Stimulated activated CD4-positive, alpha-beta T cell treated with anti-CD3 and anti-CD28 coated beads, Interleukin-2, amount 100 ng/mL, for 48 hours (primary cell): ENCODE measurements around the gene PPP1R3E.
A peak's percentile ranks its signal among the peaks of the same experiment; 100 is the strongest.
"Not testable (repeated sequence)": the region's sequence is repeated elsewhere in the genome, so short reads cannot be mapped to it uniquely, and the experiment has no call there.

Experiments used
- DNase-seq, 2 donors: peaks; one replicate each; pipeline ENCODE4 v3.0.0-alpha.2; 2020

Gene PPP1R3E, protein sequence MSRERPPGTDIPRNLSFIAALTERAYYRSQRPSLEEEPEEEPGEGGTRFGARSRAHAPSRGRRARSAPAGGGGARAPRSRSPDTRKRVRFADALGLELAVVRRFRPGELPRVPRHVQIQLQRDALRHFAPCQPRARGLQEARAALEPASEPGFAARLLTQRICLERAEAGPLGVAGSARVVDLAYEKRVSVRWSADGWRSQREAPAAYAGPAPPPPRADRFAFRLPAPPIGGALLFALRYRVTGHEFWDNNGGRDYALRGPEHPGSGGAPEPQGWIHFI

DNA sequence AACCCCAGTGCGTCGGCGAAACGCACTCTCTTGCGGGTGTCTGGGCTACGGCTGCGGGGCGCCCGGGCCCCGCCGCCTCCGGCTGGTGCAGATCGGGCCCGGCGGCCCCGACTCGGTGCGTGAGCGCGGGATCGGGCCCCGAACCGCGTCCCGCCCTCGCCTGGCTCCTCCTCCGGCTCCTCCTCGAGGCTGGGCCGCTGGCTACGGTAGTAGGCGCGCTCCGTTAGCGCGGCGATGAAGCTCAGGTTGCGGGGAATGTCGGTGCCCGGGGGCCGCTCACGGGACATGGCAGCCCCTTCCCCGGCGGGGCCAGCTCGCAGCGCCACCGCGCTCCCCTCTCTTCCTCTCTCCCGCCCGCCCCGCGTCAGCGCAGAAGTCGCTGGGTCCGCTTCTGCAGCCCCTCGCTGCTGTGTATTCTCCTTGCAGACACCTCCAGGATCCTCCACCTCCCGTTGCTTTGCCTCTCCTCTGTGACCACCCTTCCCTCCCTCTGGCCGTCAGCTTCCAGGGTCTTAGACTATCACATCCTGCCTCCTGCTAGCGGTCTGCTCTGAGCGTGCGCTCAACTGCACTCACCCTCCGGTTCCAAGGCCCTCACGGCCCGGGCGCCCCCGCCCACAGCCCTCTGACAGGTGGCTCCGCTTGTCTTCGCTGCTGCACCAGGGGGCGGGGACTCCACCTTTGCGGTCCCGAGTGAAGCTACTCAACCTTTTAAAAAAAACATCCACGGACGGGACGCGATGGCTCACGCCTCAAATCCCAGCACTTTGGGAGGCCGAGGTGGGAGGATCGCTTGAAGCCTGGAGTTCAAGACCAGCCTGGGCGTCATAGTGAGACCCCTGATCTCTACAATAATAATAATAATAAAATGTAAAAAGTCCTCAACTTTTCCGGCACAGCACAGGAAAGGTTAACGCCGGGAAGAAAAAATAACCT, at the start of gene PPP1R3E:
Gene PPP1R3E, minus strand, starts transcription at position 570 of the 936 bp plus-strand sequence. Its CDS starts 283 bp downstream, at position 287.
- peak; percentile 70 to 80 for DNase-seq

DNA sequence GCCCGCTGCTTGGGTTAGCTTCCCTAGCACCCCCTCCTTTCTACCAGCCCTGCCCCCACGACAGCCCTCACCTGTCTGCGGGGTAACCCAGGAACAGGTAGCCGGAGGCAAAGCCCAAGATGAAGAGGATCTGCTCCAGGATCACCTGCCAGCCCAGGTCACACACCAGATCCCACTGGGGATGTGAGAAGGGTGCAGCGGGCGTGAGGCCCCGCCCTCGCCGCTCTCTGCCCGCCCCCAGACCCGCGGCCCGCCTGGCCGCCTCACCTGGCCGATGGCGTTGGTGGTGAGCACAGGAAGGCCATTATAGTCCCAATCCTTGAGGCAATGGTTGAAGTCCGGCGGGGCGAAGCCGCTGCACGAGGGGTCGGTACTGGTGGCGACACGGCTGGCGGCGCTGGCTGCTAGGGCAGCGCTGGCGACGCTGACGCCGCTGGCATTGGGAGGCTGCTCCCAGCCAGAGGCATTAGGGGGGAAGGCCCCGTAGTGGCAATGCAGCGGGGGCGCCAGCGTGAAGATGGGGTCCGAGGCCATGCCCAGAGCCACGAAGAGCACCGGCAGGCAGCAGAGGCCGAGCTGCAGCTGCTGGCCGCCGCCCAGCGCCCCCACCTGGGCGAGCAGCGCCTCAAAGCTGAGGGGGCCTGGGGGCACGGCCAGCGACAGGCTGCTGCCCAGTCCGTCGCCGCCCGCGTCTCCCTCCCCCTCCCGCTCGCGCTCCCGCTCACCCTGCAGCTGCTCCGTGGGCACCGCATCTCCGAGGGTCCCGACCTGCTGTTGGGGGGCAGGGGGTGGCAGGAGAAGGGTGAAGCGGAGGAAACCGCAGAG, 49.2 kb upstream of the PPP1R3E start:
- no peak for DNase-seq

GRCh38 chr14:23349156-23349845, 46.6 kb upstream of the PPP1R3E start:
- no peak for DNase-seq

- no peak for DNase-seq
Observed at GRCh38 chr14:23348297-23348655, 45.6 kb upstream of the PPP1R3E start.

- DNase-seq: no peak
Observed at GRCh38 chr14:23347406-23348296, 45.0 kb upstream of the PPP1R3E start.

DNA sequence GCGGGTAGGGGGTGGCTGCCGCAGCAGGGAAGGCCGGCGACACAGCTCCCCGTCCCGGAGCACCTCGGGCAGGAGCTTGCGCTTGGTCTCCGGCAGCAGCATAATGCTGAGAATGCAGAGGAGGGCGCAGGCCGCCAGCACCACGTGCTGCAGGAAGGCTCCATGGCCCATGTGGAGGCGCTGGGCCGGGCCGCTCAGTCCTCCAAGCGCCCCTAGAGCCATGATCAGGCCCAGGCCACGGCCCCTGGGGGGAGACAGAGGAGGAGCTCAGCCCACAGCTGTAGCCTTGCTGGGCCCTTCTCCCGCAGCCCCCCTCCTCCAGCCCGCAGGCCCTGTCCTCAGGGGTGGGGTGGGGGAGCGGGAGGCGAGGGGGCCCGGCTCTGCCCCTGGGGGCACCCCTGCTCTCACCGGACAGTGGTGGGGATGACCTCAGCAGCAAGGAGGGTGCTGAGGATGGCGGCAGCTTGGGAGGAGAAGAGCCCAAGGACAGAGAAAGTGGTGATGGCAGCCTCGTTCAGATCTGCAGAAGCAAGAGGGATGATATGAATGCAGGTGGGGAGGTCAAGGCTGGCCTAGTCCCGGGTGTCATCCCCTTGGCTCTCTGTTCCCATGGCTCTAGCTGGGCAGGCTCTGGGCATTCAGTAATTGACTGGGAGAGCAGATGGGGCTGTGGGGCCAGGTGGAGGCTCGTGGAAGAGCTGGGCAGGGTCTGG, 44.2 kb upstream of the PPP1R3E start:
- no peak for DNase-seq

GRCh38 chr14:23345987-23346692, 43.5 kb upstream of the PPP1R3E start:
- no peak for DNase-seq

GRCh38 chr14:23344481-23344880, 41.8 kb upstream of the PPP1R3E start:
- DNase-seq: no peak

GRCh38 chr14:23339506-23340268, 37.0 kb upstream of the PPP1R3E start:
- DNase-seq: no peak

DNA sequence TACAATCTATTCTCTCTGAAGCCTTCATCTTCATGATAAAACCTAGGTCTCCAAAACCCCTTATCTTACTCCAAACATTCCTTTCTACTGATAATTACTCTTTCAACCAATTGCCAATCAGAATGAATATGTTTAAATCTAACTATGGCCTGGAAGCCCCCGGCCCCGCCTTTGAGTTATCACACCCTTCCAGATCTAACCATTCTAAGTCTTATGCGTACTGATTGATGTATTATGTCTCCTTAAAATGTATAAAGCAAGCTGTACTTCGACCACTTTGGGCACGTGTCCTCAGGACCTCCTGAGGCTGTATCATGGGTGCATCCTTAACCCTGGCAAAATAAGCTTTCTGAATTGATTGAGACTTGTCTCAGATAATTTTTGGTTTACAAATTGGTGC, 33.0 kb upstream of the PPP1R3E start:
- DNase-seq: no peak

DNA sequence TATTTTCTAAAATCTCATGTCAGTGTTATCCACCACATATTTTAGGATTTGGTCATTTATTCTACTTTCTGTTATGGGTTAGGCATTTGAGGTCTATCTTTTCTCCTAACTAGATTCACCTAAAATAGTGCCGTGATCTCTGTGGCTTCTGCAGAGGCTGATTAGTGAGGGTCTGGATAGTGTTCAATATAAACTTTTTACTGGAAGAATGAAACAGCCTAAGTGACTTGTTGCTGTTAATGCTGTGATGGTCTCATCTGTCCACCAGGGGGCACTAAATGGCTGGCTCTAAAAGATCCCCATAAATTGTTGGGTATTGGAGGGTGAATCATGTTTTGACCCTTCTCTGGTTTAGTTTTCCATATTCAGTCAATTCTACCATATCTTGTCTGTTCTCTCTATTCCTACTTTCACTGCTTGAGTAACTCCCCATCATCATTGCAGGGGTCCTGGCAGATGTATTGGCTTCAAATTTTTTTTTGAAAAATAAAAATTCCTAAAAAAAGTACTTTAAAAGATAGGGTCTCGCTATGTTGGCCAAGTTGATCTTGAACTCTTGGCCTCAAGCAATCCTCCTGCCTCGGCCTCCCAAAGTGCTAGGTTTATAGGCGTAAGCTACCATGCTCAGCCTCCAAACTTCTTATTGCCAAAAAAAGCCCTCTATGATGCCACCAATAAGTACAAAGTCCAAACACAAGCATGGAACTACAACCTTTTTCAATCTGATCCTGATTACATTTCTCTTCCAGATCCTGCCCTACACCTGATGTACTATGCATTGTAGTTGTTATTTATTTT, 25.5 kb upstream of the PPP1R3E start:
- peak; percentile 57 to 64 for DNase-seq

DNA sequence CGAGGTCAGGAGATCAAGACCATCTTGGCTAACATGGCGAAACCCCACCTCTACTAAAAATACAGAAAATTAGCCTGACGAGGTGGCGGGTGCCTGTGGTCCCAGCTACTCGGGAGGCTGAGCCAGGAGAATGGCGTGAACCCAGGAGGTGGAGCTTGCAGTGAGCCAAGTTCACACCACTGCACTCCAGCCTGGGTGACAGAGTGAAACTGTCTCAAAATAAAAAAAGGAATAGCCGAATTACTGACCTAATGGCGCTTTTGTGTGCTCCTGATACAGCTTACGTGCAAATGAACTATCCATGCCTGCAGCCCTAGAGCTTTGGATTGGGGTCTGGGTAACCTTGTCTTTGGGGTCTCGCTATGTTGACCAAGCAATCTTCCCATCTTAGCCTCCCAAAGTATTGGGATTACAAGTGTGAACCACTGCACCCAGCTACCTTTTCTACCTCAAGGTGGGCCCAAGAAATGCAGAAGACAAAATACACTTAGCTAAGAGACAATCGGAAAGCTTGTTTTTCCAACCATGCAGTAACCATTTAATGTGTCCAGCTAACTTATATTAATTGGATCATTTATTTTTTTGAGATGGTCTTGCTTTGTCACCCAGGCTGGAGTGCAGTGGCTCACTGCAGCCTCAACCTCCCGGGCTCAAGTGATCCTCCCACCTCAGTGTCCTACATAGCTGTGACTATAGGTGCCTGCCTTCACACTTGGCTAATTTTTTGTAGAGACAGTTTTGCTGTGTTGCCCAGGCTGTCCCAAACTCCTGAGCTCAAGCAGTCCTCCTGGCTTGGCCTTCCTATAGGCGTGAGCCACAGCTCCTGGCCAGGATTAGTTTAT, 24.1 kb upstream of the PPP1R3E start:
- DNase-seq: no peak

GRCh38 chr14:23325746-23326145, 23.1 kb upstream of the PPP1R3E start:
- not testable (repeated sequence) for DNase-seq

- DNase-seq: no peak
Observed at GRCh38 chr14:23324993-23325392, 22.3 kb upstream of the PPP1R3E start.

DNA sequence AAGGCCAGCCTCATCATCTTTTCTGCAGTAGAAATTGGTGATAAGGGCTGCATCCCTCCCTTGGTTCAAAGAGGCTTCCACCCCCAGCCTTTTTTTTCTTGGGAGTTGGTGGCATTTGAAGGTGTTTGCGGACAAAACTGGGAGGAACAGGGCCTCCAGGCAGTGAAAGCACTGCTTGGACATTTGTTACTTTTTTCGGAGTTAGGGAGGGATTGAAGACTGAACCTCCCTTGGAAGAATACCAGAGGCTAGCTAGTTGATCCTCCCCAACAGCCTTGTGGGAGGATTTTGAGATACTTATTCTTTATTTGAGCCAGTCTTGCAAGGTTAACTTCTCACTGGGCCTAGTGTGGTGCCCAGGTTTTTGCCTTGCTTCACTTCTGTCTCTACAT, 21.8 kb upstream of the PPP1R3E start:
- DNase-seq: no peak

DNA sequence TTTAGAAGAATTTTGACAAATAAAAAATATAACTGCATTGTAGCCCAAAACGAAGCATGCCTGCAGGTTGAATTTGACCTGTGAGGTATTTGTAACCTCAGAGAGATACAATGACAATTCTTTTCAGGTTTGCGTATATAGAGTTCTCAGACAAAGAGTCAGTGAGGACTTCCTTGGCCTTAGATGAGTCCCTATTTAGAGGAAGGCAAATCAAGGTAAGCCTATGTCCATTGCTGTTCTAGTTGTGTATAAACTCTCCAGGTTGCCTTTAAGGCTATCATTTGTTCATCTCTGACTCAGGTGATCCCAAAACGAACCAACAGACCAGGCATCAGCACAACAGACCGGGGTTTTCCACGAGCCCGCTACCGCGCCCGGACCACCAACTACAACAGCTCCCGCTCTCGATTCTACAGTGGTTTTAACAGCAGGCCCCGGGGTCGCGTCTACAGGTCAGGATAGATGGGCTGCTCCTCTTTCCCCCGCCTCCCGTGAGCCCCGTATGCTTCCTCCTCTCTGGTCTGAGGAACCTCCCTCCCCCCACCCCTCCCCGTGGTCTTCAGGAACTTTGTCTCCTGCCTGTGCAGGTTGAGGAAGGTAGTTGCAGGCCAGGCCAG, 21.3 kb upstream of the PPP1R3E start:
- no peak for DNase-seq
